HCT116 (cell line): ENCODE results near the gene QRSL1. TPM values are rescaled to one million over a fixed set of nuclear protein-coding genes. Genes with fewer than 3 reads are reported as not detected.
"Not testable (repeated sequence)": the region's sequence is repeated elsewhere in the genome, so short reads cannot be mapped to it uniquely, and the experiment has no call there.

Experiments
- ATAC-seq: fragments of 200-7000 bp; cut with Tn5 transposase; 2 replicates; pipeline ENCODE4 v1.9.1; 2020; ENCODE audit warnings: mild to moderate bottlenecking, moderate library complexity
- BruUV-seq: library from RNA; stranded (reverse); fragments of 400-500 nt; replicated peaks from 2 replicates; lab custom pipeline; 2021; lab: Mats Ljungman, UMichigan
- CTCF ChIA-PET: fragments of 300-600 bp; sonication (Branson Sonifier 250); formaldehyde crosslinking; loops from one replicate; lab custom pipeline; 2021; ENCODE audit warnings: antibody characterized with exemption; lab: Charles Lee
- POLR2A ChIA-PET: fragments of 300-600, 350-600 bp; sonication (Branson Sonifier 250); formaldehyde crosslinking; loops from one replicate; lab custom pipeline; 2021; ENCODE audit warnings: antibody characterized with exemption; lab: Charles Lee
- RAD21 ChIA-PET, 2 experiments: fragments of 300-600 bp; sonication (Branson Sonifier 250); formaldehyde crosslinking; loops; one replicate each; lab custom pipeline; 2023; ENCODE audit warnings: low total read pairs in 2 of 2; ENCODE audit not compliant: uncharacterized antibody in 2 of 2, unreplicated experiment in 2 of 2, low non-redundant PET in 1 of 2; lab: Charles Lee
- DNase-seq: peaks from one replicate; pipeline ENCODE4 v3.0.0-alpha.2; 2010; ENCODE audit warnings: low read depth, low spot score
- H2AFZ ChIP-seq: fragments of 200-600 bp; shearing (Covaris generic), sonication (generic); 2 replicates; pipeline ENCODE4 v1.6.1; 2017; ENCODE audit warnings: low read depth, mixed run types, mixed read lengths, antibody characterized with exemption, low read length; ENCODE audit not compliant: poor library complexity, severe bottlenecking
- H3K27ac ChIP-seq: 2 replicates; pipeline ENCODE4 v1.5.1; 2012; ENCODE audit warnings: low read depth, low read length
- H3K27me3 ChIP-seq: fragments of 200-600 bp; sonication (generic); 2 replicates; pipeline ENCODE4 v1.6.1; 2016; ENCODE audit warnings: mixed run types, low read length, mixed read lengths; ENCODE audit not compliant: insufficient read depth
- H3K36me3 ChIP-seq, 2 experiments: fragments of 200-500 bp in 1 of 2; fragments of 200-600 bp in 1 of 2; sonication (Bioruptor generic) in 1 of 2; sonication (generic) in 1 of 2; 2 replicates each; pipeline versions ENCODE4 v1.5.1 to v1.6.1; 2014 to 2016; ENCODE audit warnings: low read length in 2 of 2, inconsistent platforms in 1 of 2, mixed read lengths in 1 of 2, mixed run types in 1 of 2; ENCODE audit not compliant: insufficient read depth in 2 of 2, control insufficient read depth in 1 of 2
- H3K4me1 ChIP-seq, 2 experiments: fragments of 200-600 bp in 1 of 2; sonication (generic) in 1 of 2; 2 replicates each; pipeline versions ENCODE4 v1.5.1 to v1.6.1; 2012 to 2017; ENCODE audit warnings: low read length in 2 of 2, inconsistent platforms in 1 of 2, mild to moderate bottlenecking in 1 of 2, mixed read lengths in 1 of 2, mixed run types in 1 of 2, moderate library complexity in 1 of 2; ENCODE audit not compliant: insufficient read depth in 2 of 2, control insufficient read depth in 1 of 2
- H3K4me2 ChIP-seq: fragments of 200-600 bp; sonication (generic); 2 replicates; pipeline ENCODE4 v1.6.1; 2017; ENCODE audit warnings: mixed run types, low read length, mixed read lengths
- H3K4me3 ChIP-seq, 2 experiments: fragments of 200-600 bp in 1 of 2; sonication (generic) in 1 of 2; replicated peaks in 1 of 2; 2 replicates each; pipeline ENCODE4 v1.5.1; 2011 to 2016; ENCODE audit warnings: low read length in 2 of 2, control low read depth in 1 of 2, low read depth in 1 of 2, mild to moderate bottlenecking in 1 of 2, mixed read lengths in 1 of 2, mixed run types in 1 of 2
- H3K79me2 ChIP-seq: fragments of 200-600 bp; sonication (generic); 2 replicates; pipeline ENCODE4 v1.6.1; 2017; ENCODE audit warnings: mild to moderate bottlenecking, mixed run types, low read length, moderate library complexity, mixed read lengths; ENCODE audit not compliant: insufficient read depth
- H3K9ac ChIP-seq: fragments of 200-600 bp; sonication (generic); 2 replicates; pipeline ENCODE4 v1.6.1; 2016; ENCODE audit warnings: low read length, mixed read lengths
- H3K9me2 ChIP-seq: fragments of 200-600 bp; sonication (generic), shearing (Covaris generic); 2 replicates; pipeline ENCODE4 v1.6.1; 2017; ENCODE audit warnings: mixed run types, mild to moderate bottlenecking, moderate library complexity; ENCODE audit not compliant: insufficient read depth
- H3K9me3 ChIP-seq, 2 experiments: fragments of 200-500 bp in 1 of 2; fragments of 200-600 bp in 1 of 2; sonication (Bioruptor generic) in 1 of 2; sonication (generic) in 1 of 2; 2 replicates each; pipeline ENCODE4 v1.6.1; 2014 to 2017; ENCODE audit warnings: low read length in 2 of 2, mixed read lengths in 2 of 2, inconsistent platforms in 1 of 2, low read depth in 1 of 2, mild to moderate bottlenecking in 1 of 2, mixed run types in 1 of 2, moderate library complexity in 1 of 2; ENCODE audit not compliant: control insufficient read depth in 1 of 2, insufficient read depth in 1 of 2
- H4K20me1 ChIP-seq: fragments of 200-600 bp; sonication (generic), shearing (Covaris generic); 2 replicates; pipeline ENCODE4 v1.6.1; 2017; ENCODE audit warnings: mixed run types, mild to moderate bottlenecking, moderate library complexity; ENCODE audit not compliant: insufficient read depth
- CBX3 ChIP-seq: IDR thresholded peaks from 2 replicates; pipeline ENCODE4 v1.6.1; 2012; ENCODE audit warnings: low read depth
- CEBPB ChIP-seq: IDR thresholded peaks from 2 replicates; pipeline ENCODE4 v1.6.1; 2012; ENCODE audit warnings: low read depth
- EGR1 ChIP-seq: IDR thresholded peaks from 2 replicates; pipeline ENCODE4 v1.6.1; 2012; ENCODE audit warnings: low read depth
- EZH2 ChIP-seq: fragments of 200-600 bp; sonication (generic); IDR thresholded peaks from 2 replicates; pipeline ENCODE4 v1.6.1; 2017; ENCODE audit warnings: antibody characterized with exemption, mixed run types
- FOSL1 ChIP-seq: IDR thresholded peaks from 2 replicates; pipeline ENCODE4 v1.6.1; 2012; ENCODE audit warnings: low read depth
- JUND ChIP-seq: IDR thresholded peaks from 2 replicates; pipeline ENCODE4 v1.6.1; 2012
- POLR2A ChIP-seq: IDR thresholded peaks from 2 replicates; pipeline ENCODE4 v1.7.0; 2011; ENCODE audit warnings: borderline replicate concordance; ENCODE audit not compliant: insufficient read depth, insufficient read length; ENCODE audit errors: extremely low read depth
- POLR2AphosphoS5 ChIP-seq: IDR thresholded peaks from 2 replicates; pipeline ENCODE4 v1.6.1; 2011; ENCODE audit warnings: mild to moderate bottlenecking, low read depth, low read length, moderate library complexity
- RAD21 ChIP-seq: IDR thresholded peaks from 2 replicates; pipeline ENCODE4 v1.6.1; 2012; ENCODE audit warnings: low read depth, mild to moderate bottlenecking
- SP1 ChIP-seq: IDR thresholded peaks from 2 replicates; pipeline ENCODE4 v1.6.1; 2012; ENCODE audit warnings: low read depth
- TCF7L2 ChIP-seq: IDR thresholded peaks from 2 replicates; pipeline ENCODE4 v1.7.0; 2011; ENCODE audit warnings: borderline replicate concordance, inconsistent platforms; ENCODE audit not compliant: insufficient read depth, insufficient read length; ENCODE audit errors: extremely low read depth
- YY1 ChIP-seq: IDR thresholded peaks from 2 replicates; pipeline ENCODE4 v1.6.1; 2011; ENCODE audit warnings: low read length, low read depth, moderate library complexity, mild to moderate bottlenecking; ENCODE audit not compliant: insufficient replicate concordance; ENCODE audit errors: extremely low read depth
- ZFX ChIP-seq: fragments of 450-650 bp; IDR thresholded peaks from 2 replicates; pipeline ENCODE4 v1.6.1; 2017
- intact Hi-C: fragments of 100-400 bp; cut with micrococcal nuclease; formaldehyde crosslinking; loops from 2 replicates; pipeline ENCODE4 v1.10.0; 2022
- total RNA-seq: library from RNA; stranded (reverse); gene quantifications from one replicate; pipeline ENCODE4 v1.2.1, GENCODE V29; 2021; ENCODE audit not compliant: unreplicated experiment
- TF ChIP-seq, protein P1 (sequence below): IDR thresholded peaks from 2 replicates; pipeline ENCODE4 v1.6.1; 2012; ENCODE audit warnings: low read depth
- TF ChIP-seq, protein P2 (sequence below), 3 experiments: fragments of 200-600 bp in 1 of 3; sonication (generic) in 1 of 3; IDR thresholded peaks in 2 of 3; conservative IDR thresholded peaks in 1 of 3; 2 replicates each; pipeline ENCODE4 v1.5.1; 2012 to 2017; ENCODE audit warnings: low read depth in 2 of 3, low read length in 2 of 3, antibody characterized with exemption in 1 of 3, borderline replicate concordance in 1 of 3, control low read depth in 1 of 3, mild to moderate bottlenecking in 1 of 3, mixed read lengths in 1 of 3, mixed run types in 1 of 3, moderate library complexity in 1 of 3; ENCODE audit not compliant: insufficient read depth in 1 of 3

The QRSL1 gene
- total RNA-seq, 1 experiment from 2014 or later = 16.0 TPM

DNA sequence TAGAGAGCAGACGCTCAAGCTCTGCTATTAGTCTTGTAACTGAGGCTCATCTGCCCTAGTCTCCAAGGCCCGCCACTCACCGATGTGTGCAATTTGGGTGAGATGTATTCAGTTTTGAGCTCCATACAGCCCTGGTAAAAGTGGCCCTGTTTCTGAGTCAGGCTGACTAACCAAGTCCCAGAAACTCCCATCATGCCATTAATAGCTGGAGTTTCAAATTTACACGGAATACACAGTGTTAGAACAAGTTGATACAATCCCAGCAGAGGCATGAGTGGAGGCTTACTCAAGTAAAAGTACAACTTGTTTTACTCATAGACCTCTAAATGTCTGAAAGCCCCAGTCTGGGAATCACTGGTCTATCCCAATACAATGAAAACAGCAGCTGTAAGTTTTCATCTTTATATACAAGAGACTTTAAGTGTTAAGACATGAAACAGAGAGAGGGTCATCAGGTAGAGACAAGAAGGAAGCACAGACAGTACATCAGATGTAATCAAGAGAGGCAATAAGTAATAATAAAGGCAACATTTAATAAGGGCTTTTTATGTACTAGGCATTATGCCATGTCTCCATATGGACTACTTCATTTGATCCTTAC lies 42.5 kb upstream of the QRSL1 start:
- Histone ChIP-seq H3K36me3 (no peaks in the 10 kb centered on the region; a peak in 1 of 4 replicates), H3K27ac (no peak overlapping the region), H3K4me3 (no peak overlapping the region), H3K79me2 (no peaks in the 10 kb centered on the region), H3K27me3 (no peaks in the 10 kb centered on the region), H3K4me1 (peaks cover 0 to 10% of the 10 kb centered on the region in 2 experiments; a peak in 2 of 4 replicates), H3K9me2 (no peaks in the 10 kb centered on the region), H3K4me2 (no peak overlapping the region), H4K20me1 (no peaks in the 10 kb centered on the region), H3K9ac (no peak overlapping the region), H2AFZ (no peak overlapping the region), H3K9me3 (no peaks in the 10 kb centered on the region)
- CTCF ChIA-PET = no interaction called here
- RAD21 ChIA-PET = no interaction called here
- BruUV-seq = no TSS peak
- POLR2A ChIA-PET = no interaction called here
- intact Hi-C loops = no loop called here
- no peak for DNase-seq
- TF ChIP-seq YY1 = no peak
- TF ChIP-seq ZFX = no peak
- TF ChIP-seq POLR2AphosphoS5 = no peak
- TF ChIP-seq, protein P1, sequence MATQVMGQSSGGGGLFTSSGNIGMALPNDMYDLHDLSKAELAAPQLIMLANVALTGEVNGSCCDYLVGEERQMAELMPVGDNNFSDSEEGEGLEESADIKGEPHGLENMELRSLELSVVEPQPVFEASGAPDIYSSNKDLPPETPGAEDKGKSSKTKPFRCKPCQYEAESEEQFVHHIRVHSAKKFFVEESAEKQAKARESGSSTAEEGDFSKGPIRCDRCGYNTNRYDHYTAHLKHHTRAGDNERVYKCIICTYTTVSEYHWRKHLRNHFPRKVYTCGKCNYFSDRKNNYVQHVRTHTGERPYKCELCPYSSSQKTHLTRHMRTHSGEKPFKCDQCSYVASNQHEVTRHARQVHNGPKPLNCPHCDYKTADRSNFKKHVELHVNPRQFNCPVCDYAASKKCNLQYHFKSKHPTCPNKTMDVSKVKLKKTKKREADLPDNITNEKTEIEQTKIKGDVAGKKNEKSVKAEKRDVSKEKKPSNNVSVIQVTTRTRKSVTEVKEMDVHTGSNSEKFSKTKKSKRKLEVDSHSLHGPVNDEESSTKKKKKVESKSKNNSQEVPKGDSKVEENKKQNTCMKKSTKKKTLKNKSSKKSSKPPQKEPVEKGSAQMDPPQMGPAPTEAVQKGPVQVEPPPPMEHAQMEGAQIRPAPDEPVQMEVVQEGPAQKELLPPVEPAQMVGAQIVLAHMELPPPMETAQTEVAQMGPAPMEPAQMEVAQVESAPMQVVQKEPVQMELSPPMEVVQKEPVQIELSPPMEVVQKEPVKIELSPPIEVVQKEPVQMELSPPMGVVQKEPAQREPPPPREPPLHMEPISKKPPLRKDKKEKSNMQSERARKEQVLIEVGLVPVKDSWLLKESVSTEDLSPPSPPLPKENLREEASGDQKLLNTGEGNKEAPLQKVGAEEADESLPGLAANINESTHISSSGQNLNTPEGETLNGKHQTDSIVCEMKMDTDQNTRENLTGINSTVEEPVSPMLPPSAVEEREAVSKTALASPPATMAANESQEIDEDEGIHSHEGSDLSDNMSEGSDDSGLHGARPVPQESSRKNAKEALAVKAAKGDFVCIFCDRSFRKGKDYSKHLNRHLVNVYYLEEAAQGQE = no peak
- no peak for TF ChIP-seq RAD21
- TF ChIP-seq, protein P2, sequence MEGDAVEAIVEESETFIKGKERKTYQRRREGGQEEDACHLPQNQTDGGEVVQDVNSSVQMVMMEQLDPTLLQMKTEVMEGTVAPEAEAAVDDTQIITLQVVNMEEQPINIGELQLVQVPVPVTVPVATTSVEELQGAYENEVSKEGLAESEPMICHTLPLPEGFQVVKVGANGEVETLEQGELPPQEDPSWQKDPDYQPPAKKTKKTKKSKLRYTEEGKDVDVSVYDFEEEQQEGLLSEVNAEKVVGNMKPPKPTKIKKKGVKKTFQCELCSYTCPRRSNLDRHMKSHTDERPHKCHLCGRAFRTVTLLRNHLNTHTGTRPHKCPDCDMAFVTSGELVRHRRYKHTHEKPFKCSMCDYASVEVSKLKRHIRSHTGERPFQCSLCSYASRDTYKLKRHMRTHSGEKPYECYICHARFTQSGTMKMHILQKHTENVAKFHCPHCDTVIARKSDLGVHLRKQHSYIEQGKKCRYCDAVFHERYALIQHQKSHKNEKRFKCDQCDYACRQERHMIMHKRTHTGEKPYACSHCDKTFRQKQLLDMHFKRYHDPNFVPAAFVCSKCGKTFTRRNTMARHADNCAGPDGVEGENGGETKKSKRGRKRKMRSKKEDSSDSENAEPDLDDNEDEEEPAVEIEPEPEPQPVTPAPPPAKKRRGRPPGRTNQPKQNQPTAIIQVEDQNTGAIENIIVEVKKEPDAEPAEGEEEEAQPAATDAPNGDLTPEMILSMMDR (IDR thresholded peaks at IDR 0.05 in 2 of 3, conservative IDR thresholded peaks at IDR 0.05 in 1 of 3; ENCODE audit: borderline replicate concordance in 1 of 3, insufficient read depth in 1 of 3, low read depth in 2 of 3, low read length in 2 of 3) = no peak
- no peak for TF ChIP-seq EZH2
- TF ChIP-seq POLR2A = no peak
- no peak for TF ChIP-seq JUND
- TF ChIP-seq TCF7L2 = no peak
- TF ChIP-seq CBX3 = no peak
- no peak for TF ChIP-seq SP1
- TF ChIP-seq EGR1 = no peak
- no peak for TF ChIP-seq CEBPB
- no peak for TF ChIP-seq FOSL1
- TF ChIP-seq, all 23 proteins: peak for 0
- no peak for ATAC-seq

DNA sequence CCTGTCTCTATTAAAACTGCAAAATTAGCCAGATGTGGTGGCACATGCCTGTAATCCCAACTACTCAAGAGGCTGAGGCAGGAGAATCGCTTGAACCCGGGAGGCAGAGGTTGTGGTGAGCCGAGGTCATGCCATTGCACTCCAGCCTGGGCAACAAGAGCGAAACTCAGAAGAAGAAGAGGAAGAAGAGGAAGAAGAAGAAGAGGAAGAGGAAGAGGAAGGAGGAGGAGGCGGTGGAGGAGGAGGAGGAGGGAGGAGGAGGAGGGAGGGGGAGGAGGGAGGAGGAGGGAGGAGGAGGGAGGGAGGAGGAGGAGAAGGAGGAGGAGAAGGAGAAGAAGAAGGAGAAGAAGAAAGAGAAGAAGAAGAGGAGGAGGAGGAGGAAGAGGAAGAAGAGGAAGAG lies 40.4 kb upstream of the QRSL1 start:
- RAD21 ChIA-PET, ATAC-seq: not testable (repeated sequence)

More for the DNA sequence above, 40.4 kb upstream of the QRSL1 start:
- H3K27ac ChIP-seq, H3K79me2 ChIP-seq, H3K27me3 ChIP-seq, CTCF ChIA-PET, intact Hi-C loops, H3K36me3 ChIP-seq, H3K9me2 ChIP-seq, BruUV-seq, H4K20me1 ChIP-seq, POLR2A ChIA-PET, H3K9ac ChIP-seq, DNase-seq, H3K4me2 ChIP-seq, H3K9me3 ChIP-seq, H2AFZ ChIP-seq, H3K4me3 ChIP-seq: not testable (repeated sequence)
- H3K4me1 ChIP-seq = peaks cover 0 to 10% of the 10 kb centered on the region in 2 experiments; a peak in 2 of 4 replicates
